NCI-H510A treated with DMSO at 0.1 percent for 48 hours (cell line): Measurements from ENCODE around the gene TRPC1.

ENCODE experiments used
- DNase-seq: peaks from one replicate; lab custom pipeline; 2025; lab: John Stamatoyannopoulos, UW

Gene TRPC1

DNA sequence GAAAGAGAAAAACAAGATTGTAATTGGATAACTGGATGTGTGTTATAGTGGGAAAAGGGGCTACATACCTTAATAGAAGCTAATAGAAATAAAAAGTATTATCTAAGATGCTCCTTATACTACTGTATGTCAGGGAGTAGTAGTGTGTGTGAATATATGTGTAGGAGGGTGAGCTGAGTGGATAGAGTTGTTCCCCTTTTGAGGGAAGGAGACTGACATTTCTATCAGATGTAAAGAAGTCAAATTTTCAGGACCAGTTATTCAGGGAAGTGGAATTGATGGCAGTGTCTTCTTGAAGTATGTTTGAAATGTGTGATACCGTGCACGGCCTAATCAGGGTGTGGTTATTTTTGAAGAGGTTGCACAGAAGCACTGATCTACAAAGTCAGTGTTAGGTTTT is 116.0 kb downstream of the TRPC1 start:
- no peak for DNase-seq

DNA sequence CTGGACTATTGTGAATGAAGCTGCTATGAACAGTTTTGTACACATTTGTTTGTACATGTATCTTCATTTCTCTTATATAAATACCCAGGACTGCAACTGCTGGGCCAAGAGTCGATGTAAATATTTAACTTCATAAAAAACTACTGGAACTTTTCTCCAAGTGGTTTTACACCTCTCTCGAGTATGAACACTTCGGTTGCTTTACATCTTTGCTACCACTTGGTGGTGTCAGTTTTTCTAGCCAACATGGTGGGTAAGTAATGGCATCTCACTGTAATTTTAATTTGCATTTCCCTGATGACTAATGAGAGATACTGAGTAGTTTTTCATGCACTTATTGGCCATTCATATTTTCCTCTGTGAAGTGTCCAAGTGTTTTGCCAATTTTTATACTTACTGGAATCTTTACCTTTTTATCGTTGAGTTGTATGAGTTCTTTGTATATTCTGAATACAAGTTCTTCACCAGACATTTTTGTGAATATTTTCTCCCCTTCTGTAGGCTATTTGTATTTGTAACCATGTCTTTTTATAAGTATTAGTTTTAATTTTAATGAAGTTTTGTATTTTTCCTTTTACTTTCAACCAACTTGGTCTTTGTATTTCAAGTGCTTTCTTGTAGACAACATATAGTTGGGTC is 120.6 kb downstream of the TRPC1 start:
- DNase-seq: peak; percentile 8

- no peak for DNase-seq
Measured at GRCh38 chr3:142846779-142847577, 123.1 kb downstream of the TRPC1 start.

- no peak for DNase-seq
Measured at GRCh38 chr3:142849148-142849547, 125.3 kb downstream of the TRPC1 start.

GRCh38 chr3:142850395-142851023 is 126.7 kb downstream of the TRPC1 start:
- peak; percentile 19 for DNase-seq

- no peak for DNase-seq
Measured at GRCh38 chr3:142852009-142852408, 128.2 kb downstream of the TRPC1 start.

- DNase-seq: no peak
Measured at GRCh38 chr3:142853270-142854168, 129.7 kb downstream of the TRPC1 start.

- DNase-seq: peak; percentile 27
Measured at GRCh38 chr3:142857056-142857455, 133.2 kb downstream of the TRPC1 start.
